HCT116 (cell line): ENCODE results near the gene SMC1B. TPM values are rescaled to one million over a fixed set of nuclear protein-coding genes. Genes with fewer than 3 reads are reported as not detected.

Experiments
- ATAC-seq: fragments of 200-7000 bp; cut with Tn5 transposase; 2 replicates; pipeline ENCODE4 v1.9.1; 2020; ENCODE audit warnings: mild to moderate bottlenecking, moderate library complexity
- BruUV-seq: library from RNA; stranded (reverse); fragments of 400-500 nt; replicated peaks from 2 replicates; lab custom pipeline; 2021; lab: Mats Ljungman, UMichigan
- CTCF ChIA-PET: fragments of 300-600 bp; sonication (Branson Sonifier 250); formaldehyde crosslinking; loops from one replicate; lab custom pipeline; 2021; ENCODE audit warnings: antibody characterized with exemption; lab: Charles Lee
- POLR2A ChIA-PET: fragments of 300-600, 350-600 bp; sonication (Branson Sonifier 250); formaldehyde crosslinking; loops from one replicate; lab custom pipeline; 2021; ENCODE audit warnings: antibody characterized with exemption; lab: Charles Lee
- RAD21 ChIA-PET, 2 experiments: fragments of 300-600 bp; sonication (Branson Sonifier 250); formaldehyde crosslinking; loops; one replicate each; lab custom pipeline; 2023; ENCODE audit warnings: low total read pairs in 2 of 2; ENCODE audit not compliant: uncharacterized antibody in 2 of 2, unreplicated experiment in 2 of 2, low non-redundant PET in 1 of 2; lab: Charles Lee
- DNase-seq: peaks from one replicate; pipeline ENCODE4 v3.0.0-alpha.2; 2010; ENCODE audit warnings: low read depth, low spot score
- H2AFZ ChIP-seq: fragments of 200-600 bp; shearing (Covaris generic), sonication (generic); 2 replicates; pipeline ENCODE4 v1.6.1; 2017; ENCODE audit warnings: low read depth, mixed run types, mixed read lengths, antibody characterized with exemption, low read length; ENCODE audit not compliant: poor library complexity, severe bottlenecking
- H3K27ac ChIP-seq: 2 replicates; pipeline ENCODE4 v1.5.1; 2012; ENCODE audit warnings: low read depth, low read length
- H3K27me3 ChIP-seq: fragments of 200-600 bp; sonication (generic); 2 replicates; pipeline ENCODE4 v1.6.1; 2016; ENCODE audit warnings: mixed run types, low read length, mixed read lengths; ENCODE audit not compliant: insufficient read depth
- H3K36me3 ChIP-seq, 2 experiments: fragments of 200-500 bp in 1 of 2; fragments of 200-600 bp in 1 of 2; sonication (Bioruptor generic) in 1 of 2; sonication (generic) in 1 of 2; 2 replicates each; pipeline versions ENCODE4 v1.5.1 to v1.6.1; 2014 to 2016; ENCODE audit warnings: low read length in 2 of 2, inconsistent platforms in 1 of 2, mixed read lengths in 1 of 2, mixed run types in 1 of 2; ENCODE audit not compliant: insufficient read depth in 2 of 2, control insufficient read depth in 1 of 2
- H3K4me1 ChIP-seq, 2 experiments: fragments of 200-600 bp in 1 of 2; sonication (generic) in 1 of 2; 2 replicates each; pipeline versions ENCODE4 v1.5.1 to v1.6.1; 2012 to 2017; ENCODE audit warnings: low read length in 2 of 2, inconsistent platforms in 1 of 2, mild to moderate bottlenecking in 1 of 2, mixed read lengths in 1 of 2, mixed run types in 1 of 2, moderate library complexity in 1 of 2; ENCODE audit not compliant: insufficient read depth in 2 of 2, control insufficient read depth in 1 of 2
- H3K4me2 ChIP-seq: fragments of 200-600 bp; sonication (generic); 2 replicates; pipeline ENCODE4 v1.6.1; 2017; ENCODE audit warnings: mixed run types, low read length, mixed read lengths
- H3K4me3 ChIP-seq, 2 experiments: fragments of 200-600 bp in 1 of 2; sonication (generic) in 1 of 2; replicated peaks in 1 of 2; 2 replicates each; pipeline ENCODE4 v1.5.1; 2011 to 2016; ENCODE audit warnings: low read length in 2 of 2, control low read depth in 1 of 2, low read depth in 1 of 2, mild to moderate bottlenecking in 1 of 2, mixed read lengths in 1 of 2, mixed run types in 1 of 2
- H3K79me2 ChIP-seq: fragments of 200-600 bp; sonication (generic); 2 replicates; pipeline ENCODE4 v1.6.1; 2017; ENCODE audit warnings: mild to moderate bottlenecking, mixed run types, low read length, moderate library complexity, mixed read lengths; ENCODE audit not compliant: insufficient read depth
- H3K9ac ChIP-seq: fragments of 200-600 bp; sonication (generic); 2 replicates; pipeline ENCODE4 v1.6.1; 2016; ENCODE audit warnings: low read length, mixed read lengths
- H3K9me2 ChIP-seq: fragments of 200-600 bp; sonication (generic), shearing (Covaris generic); 2 replicates; pipeline ENCODE4 v1.6.1; 2017; ENCODE audit warnings: mixed run types, mild to moderate bottlenecking, moderate library complexity; ENCODE audit not compliant: insufficient read depth
- H3K9me3 ChIP-seq, 2 experiments: fragments of 200-500 bp in 1 of 2; fragments of 200-600 bp in 1 of 2; sonication (Bioruptor generic) in 1 of 2; sonication (generic) in 1 of 2; 2 replicates each; pipeline ENCODE4 v1.6.1; 2014 to 2017; ENCODE audit warnings: low read length in 2 of 2, mixed read lengths in 2 of 2, inconsistent platforms in 1 of 2, low read depth in 1 of 2, mild to moderate bottlenecking in 1 of 2, mixed run types in 1 of 2, moderate library complexity in 1 of 2; ENCODE audit not compliant: control insufficient read depth in 1 of 2, insufficient read depth in 1 of 2
- H4K20me1 ChIP-seq: fragments of 200-600 bp; sonication (generic), shearing (Covaris generic); 2 replicates; pipeline ENCODE4 v1.6.1; 2017; ENCODE audit warnings: mixed run types, mild to moderate bottlenecking, moderate library complexity; ENCODE audit not compliant: insufficient read depth
- ATF3 ChIP-seq: IDR thresholded peaks from 2 replicates; pipeline ENCODE4 v1.6.1; 2012
- CBX3 ChIP-seq: IDR thresholded peaks from 2 replicates; pipeline ENCODE4 v1.6.1; 2012; ENCODE audit warnings: low read depth
- CEBPB ChIP-seq: IDR thresholded peaks from 2 replicates; pipeline ENCODE4 v1.6.1; 2012; ENCODE audit warnings: low read depth
- ELF1 ChIP-seq: IDR thresholded peaks from 2 replicates; pipeline ENCODE4 v1.6.1; 2012; ENCODE audit warnings: low read depth, borderline replicate concordance
- EZH2 ChIP-seq: fragments of 200-600 bp; sonication (generic); IDR thresholded peaks from 2 replicates; pipeline ENCODE4 v1.6.1; 2017; ENCODE audit warnings: antibody characterized with exemption, mixed run types
- FOSL1 ChIP-seq: IDR thresholded peaks from 2 replicates; pipeline ENCODE4 v1.6.1; 2012; ENCODE audit warnings: low read depth
- JUND ChIP-seq: IDR thresholded peaks from 2 replicates; pipeline ENCODE4 v1.6.1; 2012
- POLR2A ChIP-seq: IDR thresholded peaks from 2 replicates; pipeline ENCODE4 v1.7.0; 2011; ENCODE audit warnings: borderline replicate concordance; ENCODE audit not compliant: insufficient read depth, insufficient read length; ENCODE audit errors: extremely low read depth
- RAD21 ChIP-seq: IDR thresholded peaks from 2 replicates; pipeline ENCODE4 v1.6.1; 2012; ENCODE audit warnings: low read depth, mild to moderate bottlenecking
- SIN3A ChIP-seq: IDR thresholded peaks from 2 replicates; pipeline ENCODE4 v1.6.1; 2012; ENCODE audit warnings: low read depth
- SP1 ChIP-seq: IDR thresholded peaks from 2 replicates; pipeline ENCODE4 v1.6.1; 2012; ENCODE audit warnings: low read depth
- SRF ChIP-seq: IDR thresholded peaks from 2 replicates; pipeline ENCODE4 v1.6.1; 2012; ENCODE audit warnings: low read depth
- TCF7L2 ChIP-seq: IDR thresholded peaks from 2 replicates; pipeline ENCODE4 v1.7.0; 2011; ENCODE audit warnings: borderline replicate concordance, inconsistent platforms; ENCODE audit not compliant: insufficient read depth, insufficient read length; ENCODE audit errors: extremely low read depth
- YY1 ChIP-seq: IDR thresholded peaks from 2 replicates; pipeline ENCODE4 v1.6.1; 2011; ENCODE audit warnings: low read length, low read depth, moderate library complexity, mild to moderate bottlenecking; ENCODE audit not compliant: insufficient replicate concordance; ENCODE audit errors: extremely low read depth
- ZBTB33 ChIP-seq: IDR thresholded peaks from 2 replicates; pipeline ENCODE4 v1.6.1; 2011; ENCODE audit warnings: mild to moderate bottlenecking, low read length, moderate library complexity; ENCODE audit not compliant: insufficient replicate concordance; ENCODE audit errors: extremely low read depth
- ZNF274 ChIP-seq: fragments of 200-500 bp; sonication (Bioruptor generic); IDR thresholded peaks from 2 replicates; pipeline ENCODE4 v1.6.1; 2014; ENCODE audit warnings: mild to moderate bottlenecking, low read depth, low read length, inconsistent platforms
- intact Hi-C: fragments of 100-400 bp; cut with micrococcal nuclease; formaldehyde crosslinking; loops from 2 replicates; pipeline ENCODE4 v1.10.0; 2022
- total RNA-seq: library from RNA; stranded (reverse); gene quantifications from one replicate; pipeline ENCODE4 v1.2.1, GENCODE V29; 2021; ENCODE audit not compliant: unreplicated experiment
- TF ChIP-seq, protein P1 (sequence below): IDR thresholded peaks from 2 replicates; pipeline ENCODE4 v1.6.1; 2012; ENCODE audit warnings: low read depth
- TF ChIP-seq, protein P2 (sequence below), 3 experiments: fragments of 200-600 bp in 1 of 3; sonication (generic) in 1 of 3; IDR thresholded peaks in 2 of 3; conservative IDR thresholded peaks in 1 of 3; 2 replicates each; pipeline ENCODE4 v1.5.1; 2012 to 2017; ENCODE audit warnings: low read depth in 2 of 3, low read length in 2 of 3, antibody characterized with exemption in 1 of 3, borderline replicate concordance in 1 of 3, control low read depth in 1 of 3, mild to moderate bottlenecking in 1 of 3, mixed read lengths in 1 of 3, mixed run types in 1 of 3, moderate library complexity in 1 of 3; ENCODE audit not compliant: insufficient read depth in 1 of 3

SMC1B gene
- total RNA-seq, 1 experiment from 2014 or later = not detected

- CTCF ChIA-PET = no interaction called here
- RAD21 ChIA-PET = no interaction called here
Measured at GRCh38 chr22:45445031-45445710, 31.8 kb upstream of the SMC1B start.

More at GRCh38 chr22:45445031-45445710, 31.8 kb upstream of the SMC1B start:
- Histone ChIP-seq H3K4me3 (no peak overlapping the region), H3K36me3 (no peaks in the 10 kb centered on the region), H3K9ac (no peak overlapping the region), H3K27ac (no peak overlapping the region), H3K9me3 (no peaks in the 10 kb centered on the region), H3K9me2 (no peaks in the 10 kb centered on the region), H3K79me2 (no peaks in the 10 kb centered on the region), H4K20me1 (no peaks in the 10 kb centered on the region), H3K27me3 (no peaks in the 10 kb centered on the region), H2AFZ (no peak overlapping the region), H3K4me2 (no peak overlapping the region), H3K4me1 (peaks cover 0 to 2% of the 10 kb centered on the region in 2 experiments; a peak in 1 of 4 replicates)
- no peak for ATAC-seq
- TF ChIP-seq SIN3A = no peak
- no peak for TF ChIP-seq SRF
- no peak for TF ChIP-seq ELF1
- no peak for TF ChIP-seq RAD21
- TF ChIP-seq ZNF274 = no peak
- no peak for TF ChIP-seq JUND
- no peak for TF ChIP-seq ATF3
- no peak for TF ChIP-seq FOSL1
- TF ChIP-seq YY1 = no peak
- TF ChIP-seq, protein P1, sequence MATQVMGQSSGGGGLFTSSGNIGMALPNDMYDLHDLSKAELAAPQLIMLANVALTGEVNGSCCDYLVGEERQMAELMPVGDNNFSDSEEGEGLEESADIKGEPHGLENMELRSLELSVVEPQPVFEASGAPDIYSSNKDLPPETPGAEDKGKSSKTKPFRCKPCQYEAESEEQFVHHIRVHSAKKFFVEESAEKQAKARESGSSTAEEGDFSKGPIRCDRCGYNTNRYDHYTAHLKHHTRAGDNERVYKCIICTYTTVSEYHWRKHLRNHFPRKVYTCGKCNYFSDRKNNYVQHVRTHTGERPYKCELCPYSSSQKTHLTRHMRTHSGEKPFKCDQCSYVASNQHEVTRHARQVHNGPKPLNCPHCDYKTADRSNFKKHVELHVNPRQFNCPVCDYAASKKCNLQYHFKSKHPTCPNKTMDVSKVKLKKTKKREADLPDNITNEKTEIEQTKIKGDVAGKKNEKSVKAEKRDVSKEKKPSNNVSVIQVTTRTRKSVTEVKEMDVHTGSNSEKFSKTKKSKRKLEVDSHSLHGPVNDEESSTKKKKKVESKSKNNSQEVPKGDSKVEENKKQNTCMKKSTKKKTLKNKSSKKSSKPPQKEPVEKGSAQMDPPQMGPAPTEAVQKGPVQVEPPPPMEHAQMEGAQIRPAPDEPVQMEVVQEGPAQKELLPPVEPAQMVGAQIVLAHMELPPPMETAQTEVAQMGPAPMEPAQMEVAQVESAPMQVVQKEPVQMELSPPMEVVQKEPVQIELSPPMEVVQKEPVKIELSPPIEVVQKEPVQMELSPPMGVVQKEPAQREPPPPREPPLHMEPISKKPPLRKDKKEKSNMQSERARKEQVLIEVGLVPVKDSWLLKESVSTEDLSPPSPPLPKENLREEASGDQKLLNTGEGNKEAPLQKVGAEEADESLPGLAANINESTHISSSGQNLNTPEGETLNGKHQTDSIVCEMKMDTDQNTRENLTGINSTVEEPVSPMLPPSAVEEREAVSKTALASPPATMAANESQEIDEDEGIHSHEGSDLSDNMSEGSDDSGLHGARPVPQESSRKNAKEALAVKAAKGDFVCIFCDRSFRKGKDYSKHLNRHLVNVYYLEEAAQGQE = no peak
- no peak for TF ChIP-seq ZBTB33
- TF ChIP-seq, protein P2, sequence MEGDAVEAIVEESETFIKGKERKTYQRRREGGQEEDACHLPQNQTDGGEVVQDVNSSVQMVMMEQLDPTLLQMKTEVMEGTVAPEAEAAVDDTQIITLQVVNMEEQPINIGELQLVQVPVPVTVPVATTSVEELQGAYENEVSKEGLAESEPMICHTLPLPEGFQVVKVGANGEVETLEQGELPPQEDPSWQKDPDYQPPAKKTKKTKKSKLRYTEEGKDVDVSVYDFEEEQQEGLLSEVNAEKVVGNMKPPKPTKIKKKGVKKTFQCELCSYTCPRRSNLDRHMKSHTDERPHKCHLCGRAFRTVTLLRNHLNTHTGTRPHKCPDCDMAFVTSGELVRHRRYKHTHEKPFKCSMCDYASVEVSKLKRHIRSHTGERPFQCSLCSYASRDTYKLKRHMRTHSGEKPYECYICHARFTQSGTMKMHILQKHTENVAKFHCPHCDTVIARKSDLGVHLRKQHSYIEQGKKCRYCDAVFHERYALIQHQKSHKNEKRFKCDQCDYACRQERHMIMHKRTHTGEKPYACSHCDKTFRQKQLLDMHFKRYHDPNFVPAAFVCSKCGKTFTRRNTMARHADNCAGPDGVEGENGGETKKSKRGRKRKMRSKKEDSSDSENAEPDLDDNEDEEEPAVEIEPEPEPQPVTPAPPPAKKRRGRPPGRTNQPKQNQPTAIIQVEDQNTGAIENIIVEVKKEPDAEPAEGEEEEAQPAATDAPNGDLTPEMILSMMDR (IDR thresholded peaks at IDR 0.05 in 2 of 3, conservative IDR thresholded peaks at IDR 0.05 in 1 of 3; ENCODE audit: borderline replicate concordance in 1 of 3, insufficient read depth in 1 of 3, low read depth in 2 of 3, low read length in 2 of 3) = no peak
- TF ChIP-seq POLR2A = no peak
- no peak for TF ChIP-seq CEBPB
- TF ChIP-seq SP1 = no peak
- no peak for TF ChIP-seq TCF7L2
- no peak for TF ChIP-seq CBX3
- TF ChIP-seq EZH2 = no peak
- POLR2A ChIA-PET = no interaction called here
- intact Hi-C loops = no loop called here
- DNase-seq = no peak
- no TSS peak for BruUV-seq
